Hypothalamus (tissue), 51 donors: ENCODE measurements around the gene GJB3.
"Not testable (repeated sequence)": the region's sequence is repeated elsewhere in the genome, so short reads cannot be mapped to it uniquely, and the experiment has no call there.

ENCODE experiments used
- DNase-seq, 51 donors: peaks; one replicate each; lab custom pipeline; 2025; lab: John Stamatoyannopoulos, UW

The GJB3 gene

GRCh38 chr1:34816778-34817177 lies 35.8 kb downstream of the GJB3 start:
- no peak for DNase-seq

GRCh38 chr1:34818862-34819261 lies 37.8 kb downstream of the GJB3 start:
- DNase-seq = not testable (repeated sequence)

GRCh38 chr1:34822202-34822601 lies 41.2 kb downstream of the GJB3 start:
- DNase-seq = no peak

GRCh38 chr1:34824817-34825454 lies 43.9 kb downstream of the GJB3 start:
- DNase-seq = no peak

- no peak for DNase-seq
Measured at GRCh38 chr1:34825455-34826091, 44.6 kb downstream of the GJB3 start.

GRCh38 chr1:34827341-34827941 lies 46.4 kb downstream of the GJB3 start:
- no peak for DNase-seq

- no peak for DNase-seq
Measured at GRCh38 chr1:34828611-34829010, 47.6 kb downstream of the GJB3 start.

GRCh38 chr1:34829250-34829649 lies 48.2 kb downstream of the GJB3 start:
- DNase-seq = no peak

- DNase-seq = no peak
Measured at GRCh38 chr1:34831721-34832246, 50.8 kb downstream of the GJB3 start.

GRCh38 chr1:34833711-34834110 lies 52.7 kb downstream of the GJB3 start:
- DNase-seq = no peak
